Measurements from ENCODE around the gene TNP1.

The TNP1 gene

DNA sequence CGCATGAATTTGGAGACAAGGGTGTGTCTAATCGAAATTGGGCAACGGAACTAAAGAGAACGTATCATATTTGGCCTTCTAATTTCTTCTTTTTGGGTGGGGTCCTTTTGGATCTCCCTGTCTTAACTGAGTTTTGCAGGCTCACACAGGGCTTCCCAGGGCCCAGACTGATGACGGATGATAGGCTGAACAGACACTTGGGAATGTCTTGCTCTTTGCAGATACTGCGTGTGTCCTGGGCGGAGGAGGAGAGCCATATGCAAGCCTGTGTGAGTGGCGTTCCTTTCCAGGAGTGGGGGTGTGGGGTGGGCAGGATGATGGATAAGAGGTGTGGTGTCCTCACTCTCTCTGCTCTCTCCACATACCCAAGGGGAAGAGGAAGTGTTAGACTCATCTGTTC is 40.1 kb downstream of the TNP1 start:
- Histone ChIP-seq H3K4me3 (replicated peaks; ENCODE audit: insufficient read depth, low read length) (no peak overlapping the region), H3K27ac (replicated peaks) (no peak overlapping the region), H3K27me3 (ENCODE audit: insufficient read depth, poor library complexity, severe bottlenecking) (peaks cover 2% of the 10 kb centered on the region)
- no peak for DNase-seq (ENCODE audit: low read depth in 1 of 2, low spot score in 1 of 2)
- no peak for TF ChIP-seq POLR2AphosphoS5 (IDR thresholded peaks at IDR 0.05; ENCODE audit: low read depth)
- TF ChIP-seq, protein P1, sequence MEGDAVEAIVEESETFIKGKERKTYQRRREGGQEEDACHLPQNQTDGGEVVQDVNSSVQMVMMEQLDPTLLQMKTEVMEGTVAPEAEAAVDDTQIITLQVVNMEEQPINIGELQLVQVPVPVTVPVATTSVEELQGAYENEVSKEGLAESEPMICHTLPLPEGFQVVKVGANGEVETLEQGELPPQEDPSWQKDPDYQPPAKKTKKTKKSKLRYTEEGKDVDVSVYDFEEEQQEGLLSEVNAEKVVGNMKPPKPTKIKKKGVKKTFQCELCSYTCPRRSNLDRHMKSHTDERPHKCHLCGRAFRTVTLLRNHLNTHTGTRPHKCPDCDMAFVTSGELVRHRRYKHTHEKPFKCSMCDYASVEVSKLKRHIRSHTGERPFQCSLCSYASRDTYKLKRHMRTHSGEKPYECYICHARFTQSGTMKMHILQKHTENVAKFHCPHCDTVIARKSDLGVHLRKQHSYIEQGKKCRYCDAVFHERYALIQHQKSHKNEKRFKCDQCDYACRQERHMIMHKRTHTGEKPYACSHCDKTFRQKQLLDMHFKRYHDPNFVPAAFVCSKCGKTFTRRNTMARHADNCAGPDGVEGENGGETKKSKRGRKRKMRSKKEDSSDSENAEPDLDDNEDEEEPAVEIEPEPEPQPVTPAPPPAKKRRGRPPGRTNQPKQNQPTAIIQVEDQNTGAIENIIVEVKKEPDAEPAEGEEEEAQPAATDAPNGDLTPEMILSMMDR (IDR thresholded peaks at IDR 0.05; ENCODE audit: insufficient read depth, low read length) = no peak
- no peak for TF ChIP-seq SPI1 (IDR thresholded peaks at IDR 0.05; ENCODE audit: borderline replicate concordance, low read depth)
- no peak for TF ChIP-seq GABPA (IDR thresholded peaks at IDR 0.05; ENCODE audit: low read depth)

DNA sequence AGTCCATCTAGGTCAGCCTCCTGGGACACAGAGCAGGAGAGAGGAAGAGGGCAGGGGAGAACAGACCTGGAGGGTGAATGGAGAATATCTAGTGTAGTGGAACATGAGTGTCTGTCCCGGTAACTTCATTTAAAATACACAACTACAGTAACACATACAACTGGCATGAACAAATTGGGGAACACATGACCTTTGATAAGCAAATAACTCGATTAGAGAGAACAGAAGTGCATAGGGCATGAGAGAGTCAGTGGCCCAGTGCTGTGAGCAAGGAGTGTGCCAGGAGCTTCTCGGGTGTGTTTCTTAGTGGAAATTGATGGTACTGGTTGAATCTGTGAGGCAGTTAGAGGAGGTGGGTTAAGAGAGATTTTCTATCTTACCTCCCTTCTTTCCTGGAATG is 40.8 kb downstream of the TNP1 start:
- TF ChIP-seq GABPA (IDR thresholded peaks at IDR 0.05; ENCODE audit: low read depth) (no peak), SPI1 (IDR thresholded peaks at IDR 0.05; ENCODE audit: borderline replicate concordance, low read depth) (no peak), REST (IDR thresholded peaks at IDR 0.05; ENCODE audit: insufficient replicate concordance, low read depth) (no peak), POLR2AphosphoS5 (IDR thresholded peaks at IDR 0.05; ENCODE audit: low read depth) (no peak)
- TF ChIP-seq, protein P1 (IDR thresholded peaks at IDR 0.05; ENCODE audit: insufficient read depth, low read length) = no peak
- no peak overlapping the region for H3K4me3 ChIP-seq (replicated peaks; ENCODE audit: insufficient read depth, low read length)
- DNase-seq (ENCODE audit: low read depth in 1 of 2, low spot score in 1 of 2) = no peak
- H3K27me3 ChIP-seq (ENCODE audit: insufficient read depth, poor library complexity, severe bottlenecking) = peaks cover 2% of the 10 kb centered on the region
- H3K27ac ChIP-seq (replicated peaks) = no peak overlapping the region

DNA sequence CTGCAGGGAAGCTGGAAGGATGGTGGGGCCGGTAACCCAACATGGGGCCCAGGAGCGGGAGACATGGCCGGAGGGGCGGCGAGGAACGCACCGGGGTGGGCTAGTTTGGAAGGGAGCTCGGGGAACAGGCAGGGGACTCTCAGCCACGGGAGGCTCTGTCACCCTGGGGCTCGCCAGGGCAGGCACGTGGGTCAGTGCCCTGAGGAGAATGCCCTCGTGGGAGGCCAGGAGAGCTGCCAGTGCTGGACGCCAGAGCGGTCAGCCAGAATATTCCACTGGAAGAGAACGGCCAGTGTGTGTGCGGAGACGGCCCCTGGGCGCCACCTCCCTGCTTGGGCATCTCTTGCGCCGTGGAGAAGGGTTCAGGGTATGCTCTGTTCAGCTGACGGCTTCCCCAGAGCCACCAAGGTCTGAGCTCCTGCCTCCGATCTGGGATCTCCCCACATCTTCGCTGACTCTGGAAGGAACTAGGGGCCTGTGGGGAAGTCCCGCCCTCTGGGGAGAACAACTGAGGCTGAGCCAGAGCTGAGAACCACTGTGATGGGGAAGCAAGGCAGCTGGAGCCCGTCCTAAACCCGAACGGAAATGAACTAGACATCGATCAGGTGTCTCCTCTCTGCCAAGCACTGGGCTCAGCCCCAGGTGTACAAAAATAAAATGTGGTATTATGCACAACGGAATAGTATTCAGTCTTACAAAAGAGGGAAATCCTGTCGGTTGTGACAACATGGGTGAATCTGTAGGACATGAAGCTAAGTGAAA is 49.3 kb downstream of the TNP1 start:
- Histone ChIP-seq H3K27me3 (ENCODE audit: insufficient read depth, poor library complexity, severe bottlenecking) (no peaks in the 10 kb centered on the region), H3K27ac (replicated peaks) (no peak overlapping the region), H3K4me3 (replicated peaks; ENCODE audit: insufficient read depth, low read length) (no peak overlapping the region)
- TF ChIP-seq SPI1 (IDR thresholded peaks at IDR 0.05; ENCODE audit: borderline replicate concordance, low read depth) (no peak), REST (IDR thresholded peaks at IDR 0.05; ENCODE audit: insufficient replicate concordance, low read depth) (no peak)
- no peak for DNase-seq (ENCODE audit: low read depth in 1 of 2, low spot score in 1 of 2)

All from HL-60 (cell line).